Sigmoid colon (tissue), 4 donors: Measurements from ENCODE around the gene BST2.

Experiments
- POLR2AphosphoS5 ChIP-seq, 4 donors: sonication (generic); formaldehyde crosslinking; IDR thresholded peaks; one replicate each; pipeline ENCODE4 v1.6.1; 2017; ENCODE audit warnings: antibody characterized with exemption in 4 of 4
- TF ChIP-seq, protein P1 (sequence below), 4 experiments: fragments of 450-650 bp in 3 of 4; fragments of 200-600 bp in 1 of 4; IDR thresholded peaks; one replicate each; pipeline ENCODE4 v1.5.1; 2016 to 2019; ENCODE audit warnings: antibody characterized with exemption in 4 of 4, mild to moderate bottlenecking in 3 of 4, moderate library complexity in 2 of 4

DNA sequence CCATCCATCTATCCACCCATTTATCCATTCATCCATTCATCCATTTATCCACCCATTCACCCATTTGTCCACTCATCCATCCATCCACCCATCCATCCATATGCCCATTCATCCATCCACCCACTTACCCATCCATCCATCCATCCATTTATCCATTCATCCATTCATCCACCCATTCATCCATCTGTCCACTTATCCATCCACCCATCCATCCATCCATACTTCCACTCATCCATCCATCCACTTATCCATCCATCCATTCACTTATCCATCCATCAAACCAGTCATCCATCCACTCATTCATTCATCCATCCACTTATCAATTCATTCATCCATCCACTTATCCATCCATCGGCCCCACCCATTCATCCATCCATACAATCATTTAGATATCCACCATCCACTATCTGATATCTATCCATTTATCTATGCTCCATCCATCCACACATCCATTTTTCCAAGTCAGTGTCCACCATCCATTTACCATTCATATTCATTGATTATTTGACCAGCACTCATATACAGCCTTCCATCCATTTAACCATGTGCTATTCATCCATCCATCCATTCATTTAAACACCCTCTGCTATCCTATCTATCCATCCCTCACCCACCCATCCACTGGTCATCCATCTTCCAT is 40.2 kb upstream of the BST2 start:
- TF ChIP-seq, protein P1, sequence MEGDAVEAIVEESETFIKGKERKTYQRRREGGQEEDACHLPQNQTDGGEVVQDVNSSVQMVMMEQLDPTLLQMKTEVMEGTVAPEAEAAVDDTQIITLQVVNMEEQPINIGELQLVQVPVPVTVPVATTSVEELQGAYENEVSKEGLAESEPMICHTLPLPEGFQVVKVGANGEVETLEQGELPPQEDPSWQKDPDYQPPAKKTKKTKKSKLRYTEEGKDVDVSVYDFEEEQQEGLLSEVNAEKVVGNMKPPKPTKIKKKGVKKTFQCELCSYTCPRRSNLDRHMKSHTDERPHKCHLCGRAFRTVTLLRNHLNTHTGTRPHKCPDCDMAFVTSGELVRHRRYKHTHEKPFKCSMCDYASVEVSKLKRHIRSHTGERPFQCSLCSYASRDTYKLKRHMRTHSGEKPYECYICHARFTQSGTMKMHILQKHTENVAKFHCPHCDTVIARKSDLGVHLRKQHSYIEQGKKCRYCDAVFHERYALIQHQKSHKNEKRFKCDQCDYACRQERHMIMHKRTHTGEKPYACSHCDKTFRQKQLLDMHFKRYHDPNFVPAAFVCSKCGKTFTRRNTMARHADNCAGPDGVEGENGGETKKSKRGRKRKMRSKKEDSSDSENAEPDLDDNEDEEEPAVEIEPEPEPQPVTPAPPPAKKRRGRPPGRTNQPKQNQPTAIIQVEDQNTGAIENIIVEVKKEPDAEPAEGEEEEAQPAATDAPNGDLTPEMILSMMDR (IDR thresholded peaks at IDR 0.05) = no peak
- no peak for TF ChIP-seq POLR2AphosphoS5 (IDR thresholded peaks at IDR 0.05)
